NCI-H2107 treated with DMSO at 0.1 percent for 48 hours (cell line): ENCODE measurements around the gene DBN1.

Experiments
- DNase-seq: peaks from one replicate; lab custom pipeline; 2025; ENCODE audit not compliant: unreplicated experiment; lab: John Stamatoyannopoulos, UW

The DBN1 gene

GRCh38 chr5:177445052-177445916 lies 28.1 kb downstream of the DBN1 start:
- no peak for DNase-seq

- DNase-seq: no peak
These were observed 29.1 kb downstream of the DBN1 start for GRCh38 chr5:177444106-177445051.

- DNase-seq: no peak
These were observed 30.1 kb downstream of the DBN1 start for GRCh38 chr5:177443144-177443983.

GRCh38 chr5:177442066-177442826 lies 31.2 kb downstream of the DBN1 start:
- no peak for DNase-seq

GRCh38 chr5:177440990-177441780 lies 32.2 kb downstream of the DBN1 start:
- no peak for DNase-seq

- no peak for DNase-seq
These were observed 33.0 kb downstream of the DBN1 start for GRCh38 chr5:177440211-177440989.

GRCh38 chr5:177439518-177440053 lies 33.8 kb downstream of the DBN1 start:
- no peak for DNase-seq

- DNase-seq: no peak
These were observed 35.0 kb downstream of the DBN1 start for GRCh38 chr5:177438468-177438867.

GRCh38 chr5:177437623-177438022 lies 35.8 kb downstream of the DBN1 start:
- DNase-seq: no peak

GRCh38 chr5:177435847-177436536 lies 37.4 kb downstream of the DBN1 start:
- DNase-seq: no peak

- no peak for DNase-seq
These were observed 38.3 kb downstream of the DBN1 start for GRCh38 chr5:177434942-177435738.

GRCh38 chr5:177434437-177434836 lies 39.0 kb downstream of the DBN1 start:
- DNase-seq: no peak

GRCh38 chr5:177433658-177434217 lies 39.7 kb downstream of the DBN1 start:
- no peak for DNase-seq

- DNase-seq: no peak
These were observed 40.4 kb downstream of the DBN1 start for GRCh38 chr5:177432839-177433657.

- no peak for DNase-seq
These were observed 41.1 kb downstream of the DBN1 start for GRCh38 chr5:177432143-177432838.
